C4-2B (cell line): ENCODE data around the gene LSAMP.

Experiments used
- CTCF ChIP-seq: fragments of 450-650 bp; conservative IDR thresholded peaks from 2 replicates; pipeline ENCODE4 v1.5.1; 2017; ENCODE audit warnings: mild to moderate bottlenecking
- ZFX ChIP-seq: fragments of 450-650 bp; IDR thresholded peaks from 2 replicates; pipeline ENCODE4 v1.6.1; 2017

GRCh38 chr3:116051586-116051985, 393.7 kb downstream of the LSAMP start:
- TF ChIP-seq CTCF: no peak
- TF ChIP-seq ZFX: no peak
